ENCODE data around the gene GSE1.
A peak's percentile ranks its signal among the peaks of the same experiment; 100 is the strongest.

The GSE1 gene

DNA sequence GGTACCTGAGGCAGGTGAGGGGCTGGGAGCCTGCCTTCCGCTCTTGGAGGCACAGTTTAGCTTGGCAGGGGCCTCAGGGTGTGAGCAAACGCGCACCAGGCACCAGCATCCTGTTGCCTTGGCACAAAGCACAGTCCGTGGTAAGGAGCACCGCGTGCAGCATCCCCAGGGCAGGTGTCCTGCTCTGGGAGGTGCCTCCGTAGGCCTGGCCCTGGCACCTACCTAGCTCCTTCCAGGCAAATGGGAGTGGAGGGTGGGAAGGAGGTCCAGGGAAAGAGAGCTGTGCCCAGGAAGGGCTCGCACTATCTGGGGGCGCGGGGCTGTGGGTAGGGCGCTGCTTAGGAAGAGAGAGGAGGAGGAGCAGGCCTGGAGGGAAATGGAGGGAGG lies 3.1 kb upstream of the GSE1 start:
- TF ChIP-seq, protein P1, sequence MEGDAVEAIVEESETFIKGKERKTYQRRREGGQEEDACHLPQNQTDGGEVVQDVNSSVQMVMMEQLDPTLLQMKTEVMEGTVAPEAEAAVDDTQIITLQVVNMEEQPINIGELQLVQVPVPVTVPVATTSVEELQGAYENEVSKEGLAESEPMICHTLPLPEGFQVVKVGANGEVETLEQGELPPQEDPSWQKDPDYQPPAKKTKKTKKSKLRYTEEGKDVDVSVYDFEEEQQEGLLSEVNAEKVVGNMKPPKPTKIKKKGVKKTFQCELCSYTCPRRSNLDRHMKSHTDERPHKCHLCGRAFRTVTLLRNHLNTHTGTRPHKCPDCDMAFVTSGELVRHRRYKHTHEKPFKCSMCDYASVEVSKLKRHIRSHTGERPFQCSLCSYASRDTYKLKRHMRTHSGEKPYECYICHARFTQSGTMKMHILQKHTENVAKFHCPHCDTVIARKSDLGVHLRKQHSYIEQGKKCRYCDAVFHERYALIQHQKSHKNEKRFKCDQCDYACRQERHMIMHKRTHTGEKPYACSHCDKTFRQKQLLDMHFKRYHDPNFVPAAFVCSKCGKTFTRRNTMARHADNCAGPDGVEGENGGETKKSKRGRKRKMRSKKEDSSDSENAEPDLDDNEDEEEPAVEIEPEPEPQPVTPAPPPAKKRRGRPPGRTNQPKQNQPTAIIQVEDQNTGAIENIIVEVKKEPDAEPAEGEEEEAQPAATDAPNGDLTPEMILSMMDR (IDR thresholded peaks at IDR 0.05; ENCODE audit: insufficient read depth, low read length) = no peak
- TF ChIP-seq POLR2AphosphoS5 (IDR thresholded peaks at IDR 0.05; ENCODE audit: low read depth) (peak; percentile 15; the same call in 1 of the 2 replicates), REST (IDR thresholded peaks at IDR 0.05; ENCODE audit: insufficient replicate concordance, low read depth) (no peak), GABPA (IDR thresholded peaks at IDR 0.05; ENCODE audit: low read depth) (no peak)
- Histone ChIP-seq H3K27ac (replicated peaks) (peak overlapping the region; percentile 97), H3K4me3 (replicated peaks; ENCODE audit: insufficient read depth, low read length) (peak overlapping the region; percentile 13; the same call in 1 of the 2 replicates), H3K27me3 (ENCODE audit: insufficient read depth, poor library complexity, severe bottlenecking) (no peaks in the 10 kb centered on the region)
- peak in 1 of 2 experiments; percentile 8 for DNase-seq (ENCODE audit: low read depth in 1 of 2, low spot score in 1 of 2)

DNA sequence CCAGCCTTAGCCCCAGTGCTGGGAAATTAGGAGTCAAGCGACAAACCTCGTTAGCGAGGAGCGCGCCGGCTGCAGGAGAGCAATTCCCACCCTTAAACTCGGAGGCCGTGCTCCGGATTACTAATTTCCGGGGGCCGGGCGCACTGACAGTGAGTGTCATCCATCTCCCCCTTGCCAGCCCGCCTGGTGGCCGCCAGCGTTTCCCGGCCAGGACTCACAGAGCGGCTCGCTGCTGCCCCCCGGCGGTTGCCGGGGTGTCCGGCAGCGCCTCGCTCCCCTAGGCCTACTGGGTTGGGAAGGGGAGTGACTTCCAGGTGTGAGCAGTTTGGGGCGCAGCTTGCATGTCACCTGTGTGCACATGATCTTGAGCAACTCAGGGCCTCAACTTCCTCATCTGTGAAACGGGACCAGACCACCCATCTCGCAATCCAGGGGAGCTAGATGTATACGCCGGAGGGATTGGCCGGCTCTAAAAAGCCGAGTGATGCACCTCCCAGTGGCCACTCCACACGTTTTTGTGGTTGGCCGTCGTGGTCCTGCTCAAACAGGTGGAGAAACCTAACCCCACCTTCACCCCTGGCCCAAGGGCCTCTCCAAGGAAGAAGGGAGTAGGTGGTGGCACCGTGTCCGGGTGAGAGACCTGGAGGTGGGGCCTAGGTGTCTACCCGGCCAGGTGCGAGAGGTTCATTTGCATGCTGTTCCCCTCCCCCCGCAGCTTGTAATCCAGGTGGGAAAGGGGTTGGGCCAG lies 2.5 kb upstream of the GSE1 start:
- H3K4me3 ChIP-seq (replicated peaks; ENCODE audit: insufficient read depth, low read length) = peak overlapping the region; percentile 64
- peak overlapping the region; percentile 97 for H3K27ac ChIP-seq (replicated peaks)
- peak; percentile 67 to 80 for DNase-seq (ENCODE audit: low read depth in 1 of 2, low spot score in 1 of 2)
- H3K27me3 ChIP-seq (ENCODE audit: insufficient read depth, poor library complexity, severe bottlenecking) = no peaks in the 10 kb centered on the region
- TF ChIP-seq POLR2AphosphoS5 (IDR thresholded peaks at IDR 0.05; ENCODE audit: low read depth) = no peak
- no peak for TF ChIP-seq GABPA (IDR thresholded peaks at IDR 0.05; ENCODE audit: low read depth)
- TF ChIP-seq REST (IDR thresholded peaks at IDR 0.05; ENCODE audit: insufficient replicate concordance, low read depth) = no peak
- TF ChIP-seq, protein P1 (IDR thresholded peaks at IDR 0.05; ENCODE audit: insufficient read depth, low read length) = peak; percentile 46
- no peak for TF ChIP-seq SPI1 (IDR thresholded peaks at IDR 0.05; ENCODE audit: borderline replicate concordance, low read depth)

GRCh38 chr16:85611194-85611443 lies 2.0 kb upstream of the GSE1 start:
- Histone ChIP-seq H3K27me3 (ENCODE audit: insufficient read depth, poor library complexity, severe bottlenecking) (no peaks in the 10 kb centered on the region), H3K27ac (replicated peaks) (peak overlapping the region; percentile 97), H3K4me3 (replicated peaks; ENCODE audit: insufficient read depth, low read length) (peak overlapping the region; percentile 64)
- TF ChIP-seq REST (IDR thresholded peaks at IDR 0.05; ENCODE audit: insufficient replicate concordance, low read depth) (no peak), GABPA (IDR thresholded peaks at IDR 0.05; ENCODE audit: low read depth) (no peak), POLR2AphosphoS5 (IDR thresholded peaks at IDR 0.05; ENCODE audit: low read depth) (no peak), SPI1 (IDR thresholded peaks at IDR 0.05; ENCODE audit: borderline replicate concordance, low read depth) (no peak)
- TF ChIP-seq, protein P1 (IDR thresholded peaks at IDR 0.05; ENCODE audit: insufficient read depth, low read length) = no peak
- DNase-seq (ENCODE audit: low read depth in 1 of 2, low spot score in 1 of 2) = no peak

All from HL-60 (cell line).